GM19023 (cell line): ENCODE data around the gene CTSW.

Experiments
- ATAC-seq: cut with Tn5 transposase; IDR thresholded peaks from one replicate; pipeline ENCODE4 v1.9.1; 2021; ENCODE audit warnings: mild to moderate bottlenecking, moderate library complexity; ENCODE audit not compliant: unreplicated experiment

CTSW gene

DNA sequence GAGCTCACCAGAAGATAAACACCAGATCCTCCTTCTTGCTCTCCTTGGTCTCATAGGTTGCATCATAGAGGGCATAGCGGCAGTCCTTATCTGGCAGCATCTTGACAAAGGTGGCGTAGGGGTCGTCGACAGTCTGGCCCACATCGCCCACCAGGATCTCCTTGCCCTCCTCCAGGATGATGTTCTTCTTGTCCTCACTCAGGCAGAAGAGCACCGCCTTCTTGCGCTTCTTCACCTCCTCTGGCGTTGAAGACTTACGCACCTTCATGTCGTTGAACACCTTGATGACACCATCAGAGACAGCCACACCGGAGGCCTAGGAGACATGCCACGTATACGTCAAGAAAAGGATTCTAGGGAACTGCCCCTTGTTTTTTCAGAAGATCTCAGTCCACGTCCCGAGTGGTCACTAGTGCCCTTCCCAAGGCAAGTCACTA lies 23.7 kb upstream of the CTSW start:
- ATAC-seq: no peak

DNA sequence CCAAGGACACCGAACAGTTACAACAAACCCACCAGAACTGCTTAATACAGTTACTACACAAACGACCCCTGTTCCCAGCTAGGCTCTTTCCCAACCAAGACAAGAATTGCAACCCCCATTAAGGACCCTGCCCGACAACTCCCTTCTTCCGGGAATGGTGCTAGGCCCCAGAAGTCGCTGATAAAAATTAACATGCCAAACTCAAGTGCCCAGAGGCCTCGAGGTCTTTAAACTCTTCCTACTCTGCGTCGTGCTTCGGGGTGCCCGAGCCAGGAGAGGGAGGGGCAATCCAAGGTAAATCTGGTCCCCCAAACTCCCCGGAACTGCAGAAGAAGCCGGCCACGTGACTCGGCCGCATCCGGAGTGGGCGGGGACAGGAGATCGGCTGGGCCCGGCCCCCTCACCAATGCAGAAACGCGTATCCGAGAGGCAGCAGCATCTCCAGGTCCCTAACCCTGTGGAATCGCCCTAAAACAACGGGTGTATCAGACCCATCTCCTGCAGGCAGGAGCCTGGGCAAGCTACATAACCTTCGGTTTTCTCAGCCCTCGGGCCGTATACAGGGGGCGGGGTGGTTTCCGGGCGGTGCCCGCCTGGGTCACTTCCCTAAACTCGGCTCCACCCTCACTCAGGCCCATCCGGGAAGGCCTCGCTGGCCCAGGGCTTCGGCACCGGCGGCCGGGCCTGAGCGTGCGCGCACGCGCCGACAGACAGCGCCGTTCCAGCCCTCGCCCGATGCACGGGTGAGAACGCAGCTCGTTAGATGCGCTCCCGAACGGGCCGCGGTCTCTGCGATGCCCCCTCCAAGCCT lies 22.7 kb upstream of the CTSW start:
- ATAC-seq: peak; percentile 20

DNA sequence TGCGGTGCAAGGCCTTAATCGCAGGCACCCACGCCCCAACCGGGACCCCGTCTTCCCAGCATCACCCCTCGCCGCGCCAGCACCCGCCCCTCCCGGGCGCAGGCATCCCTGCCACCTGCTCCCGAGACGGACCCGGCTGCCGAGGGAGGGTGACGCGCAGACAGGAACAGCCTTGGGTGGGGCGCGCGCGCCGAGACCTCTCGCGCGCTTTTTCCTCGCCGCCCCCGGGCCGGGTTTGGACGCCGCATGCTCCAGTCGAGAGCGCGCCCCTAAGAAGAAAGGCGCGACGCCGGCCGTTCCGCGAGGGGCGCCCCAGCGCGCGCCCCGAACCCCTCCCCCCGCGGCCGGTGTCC lies 22.2 kb upstream of the CTSW start:
- peak; percentile 2 for ATAC-seq

DNA sequence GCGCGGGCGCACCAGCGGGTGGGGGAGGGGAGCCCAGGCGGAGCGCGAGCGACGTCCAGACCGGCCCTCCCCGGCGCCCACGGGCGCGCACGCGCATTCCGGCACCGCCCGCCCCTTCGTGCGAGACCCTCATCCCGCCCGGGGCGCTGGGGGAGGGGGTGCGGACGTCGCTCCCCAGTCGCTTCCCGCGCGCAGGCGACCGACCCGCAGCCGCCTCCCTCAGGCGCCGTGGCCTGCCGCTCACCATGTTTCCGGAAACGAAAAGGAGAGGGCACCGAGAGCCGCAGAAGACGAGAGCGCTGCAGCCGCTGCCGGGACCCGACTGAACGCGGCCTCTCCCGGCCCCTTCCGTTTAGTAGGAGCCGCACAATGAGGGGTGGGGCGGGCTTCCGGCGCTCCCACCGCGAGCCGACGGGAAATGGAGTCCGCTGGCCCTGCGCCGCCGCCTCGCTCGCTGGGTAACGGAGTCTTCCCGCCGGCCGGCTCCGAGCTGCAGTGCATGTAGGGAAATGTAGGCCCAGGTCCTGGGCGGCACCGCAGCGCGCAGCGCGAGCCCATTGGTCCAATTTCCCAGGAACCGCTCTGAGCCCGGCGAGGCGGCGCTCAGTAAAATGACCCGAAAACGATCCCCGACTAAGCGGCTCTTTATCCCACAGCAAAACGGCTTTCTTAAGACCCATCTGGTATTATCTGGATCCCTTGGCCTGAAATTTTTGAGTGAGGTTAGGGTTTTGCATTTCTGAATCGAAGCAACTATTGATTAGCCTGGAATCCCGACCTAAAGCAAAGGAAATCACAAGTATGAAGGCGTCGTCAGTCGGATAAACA lies 21.6 kb upstream of the CTSW start, which contains the start of gene CFL1:
TSS of gene CFL1 (minus strand) at position 328 of the 828 bp plus-strand sequence. CDS start at position 247, 81 bp downstream.
- ATAC-seq: peak; percentile 38

DNA sequence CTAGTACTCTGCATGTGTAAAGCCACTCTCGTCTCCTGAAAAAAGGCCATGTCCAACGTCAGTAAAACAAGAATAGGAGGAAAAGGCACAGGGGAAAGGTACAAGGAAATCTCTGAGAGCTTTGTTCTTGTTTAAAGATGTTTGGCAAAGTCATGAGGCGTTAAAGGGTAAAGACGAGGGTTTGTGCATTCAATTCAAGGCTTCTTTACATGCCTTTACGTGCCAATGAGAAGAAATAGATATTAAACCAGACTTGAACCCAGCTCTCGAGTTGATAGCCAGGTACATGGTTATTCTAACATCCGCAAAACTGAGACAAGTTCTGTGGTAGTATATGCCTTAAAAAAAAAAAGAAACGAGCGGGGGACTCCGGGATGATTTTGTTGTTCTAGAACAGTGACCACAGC lies 21.0 kb upstream of the CTSW start:
- no peak for ATAC-seq

DNA sequence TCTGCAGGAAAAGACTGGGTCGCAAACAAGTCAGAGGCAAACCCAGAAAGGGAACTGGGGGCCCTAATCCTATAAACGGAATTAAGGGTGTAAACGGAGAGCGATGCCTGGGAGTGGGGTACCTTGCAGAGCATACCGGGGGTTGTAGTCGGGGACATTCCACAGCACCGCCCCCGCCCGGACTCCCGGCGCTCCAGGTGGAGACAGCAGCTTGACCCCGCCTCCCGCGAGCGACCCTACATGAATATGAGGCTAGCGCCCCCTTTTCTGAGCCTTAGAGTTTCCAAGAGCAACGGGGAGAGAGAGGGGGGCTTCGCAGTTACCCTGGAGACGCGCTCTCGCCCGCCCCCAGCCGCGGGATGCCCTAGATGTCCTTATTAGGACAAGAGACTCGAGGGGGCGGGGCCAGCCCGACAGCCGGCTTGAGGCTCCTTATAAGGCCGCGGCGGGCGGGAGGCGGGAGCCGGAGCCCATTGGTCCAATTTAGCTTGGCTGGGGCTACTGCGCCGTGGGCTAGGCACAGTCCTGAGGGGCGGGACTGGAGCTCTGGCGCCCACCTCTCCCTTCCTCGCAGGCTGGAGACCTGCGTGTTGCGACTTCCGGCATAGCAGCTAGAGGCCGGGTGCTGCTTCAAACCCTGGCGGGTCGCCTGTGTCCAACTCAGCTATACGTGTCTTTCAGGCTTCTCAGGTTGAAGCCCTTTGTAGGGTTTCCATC lies 20.4 kb upstream of the CTSW start:
- ATAC-seq: peak; percentile 50

DNA sequence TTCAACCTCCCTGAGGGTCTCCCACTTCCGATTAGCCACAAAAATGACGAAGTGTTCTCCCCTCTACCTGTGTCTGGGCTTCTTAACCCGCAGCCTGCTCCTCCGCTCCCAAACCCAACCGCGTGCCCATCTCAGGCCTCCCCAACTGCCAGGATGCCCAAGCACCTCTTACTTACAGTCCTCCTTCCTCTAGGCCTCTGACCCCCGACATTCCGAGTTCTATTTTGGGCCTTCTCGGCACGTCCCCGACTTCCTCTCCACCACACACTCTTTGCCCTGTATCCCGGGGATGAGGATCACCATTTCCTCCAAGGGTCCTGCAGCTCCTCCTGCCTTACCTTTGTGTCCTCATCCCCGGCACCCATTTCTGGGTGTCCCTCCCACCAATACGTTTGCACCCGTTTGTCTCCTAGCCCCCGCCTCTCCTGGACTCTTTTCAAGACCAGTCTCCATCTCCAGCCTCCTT lies 19.8 kb upstream of the CTSW start:
- ATAC-seq: no peak

DNA sequence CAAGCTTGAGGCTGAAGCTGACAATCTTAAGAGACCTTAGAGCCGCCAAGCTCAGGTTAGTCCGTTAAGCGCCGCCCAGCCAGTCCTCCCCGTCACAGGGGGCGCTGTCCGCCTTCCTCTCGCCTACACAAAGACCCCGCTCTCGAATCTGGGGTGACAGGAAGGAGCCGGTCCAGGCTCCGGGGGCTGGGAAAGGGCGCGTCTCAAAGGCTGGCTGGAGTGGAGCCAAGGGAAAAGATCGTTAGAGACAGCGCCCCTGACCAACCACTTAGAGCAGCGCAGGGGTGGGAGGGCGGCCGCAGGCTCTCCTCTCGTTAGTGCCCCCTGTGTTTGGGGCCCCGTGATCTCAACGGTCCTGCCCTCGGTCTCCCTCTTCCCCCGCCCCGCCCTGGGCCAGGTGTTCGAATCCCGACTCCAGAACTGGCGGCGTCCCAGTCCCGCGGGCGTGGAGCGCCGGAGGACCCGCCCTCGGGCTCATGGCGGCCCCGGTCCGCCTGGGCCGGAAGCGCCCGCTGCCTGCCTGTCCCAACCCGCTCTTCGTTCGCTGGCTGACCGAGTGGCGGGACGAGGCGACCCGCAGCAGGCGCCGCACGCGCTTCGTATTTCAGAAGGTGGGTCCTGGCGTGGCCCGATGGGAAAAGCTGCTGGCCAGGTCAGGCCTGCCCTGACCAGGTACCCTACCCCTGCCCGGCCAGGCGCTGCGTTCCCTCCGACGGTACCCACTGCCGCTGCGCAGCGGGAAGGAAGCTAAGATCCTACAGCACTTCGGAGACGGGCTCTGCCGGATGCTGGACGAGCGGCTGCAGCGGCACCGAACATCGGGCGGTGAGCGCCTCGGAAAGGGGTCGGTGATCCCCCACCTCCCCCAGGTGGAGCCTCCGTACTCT lies 19.1 kb upstream of the CTSW start, which contains the start of gene MUS81:
TSS of gene MUS81 (plus strand) at position 156 of the 887 bp plus-strand sequence. CDS start at position 477, 321 bp downstream.
- ATAC-seq: peak; percentile 30

DNA sequence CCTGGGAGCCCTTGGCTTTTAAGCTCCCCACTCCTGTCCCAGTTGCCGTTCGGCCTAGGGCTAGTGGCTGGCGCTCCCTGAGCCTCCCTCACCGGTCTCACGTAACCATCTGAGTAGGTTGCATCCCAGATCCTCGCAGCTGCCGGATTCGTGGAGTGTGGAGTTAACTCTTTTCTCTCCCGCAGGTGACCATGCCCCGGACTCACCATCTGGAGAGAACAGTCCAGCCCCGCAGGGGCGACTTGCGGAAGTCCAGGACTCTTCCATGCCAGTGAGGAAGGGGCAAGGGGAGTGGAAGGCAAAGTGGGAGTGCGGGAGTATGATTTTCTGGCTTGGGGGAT lies 18.5 kb upstream of the CTSW start:
- no peak for ATAC-seq

DNA sequence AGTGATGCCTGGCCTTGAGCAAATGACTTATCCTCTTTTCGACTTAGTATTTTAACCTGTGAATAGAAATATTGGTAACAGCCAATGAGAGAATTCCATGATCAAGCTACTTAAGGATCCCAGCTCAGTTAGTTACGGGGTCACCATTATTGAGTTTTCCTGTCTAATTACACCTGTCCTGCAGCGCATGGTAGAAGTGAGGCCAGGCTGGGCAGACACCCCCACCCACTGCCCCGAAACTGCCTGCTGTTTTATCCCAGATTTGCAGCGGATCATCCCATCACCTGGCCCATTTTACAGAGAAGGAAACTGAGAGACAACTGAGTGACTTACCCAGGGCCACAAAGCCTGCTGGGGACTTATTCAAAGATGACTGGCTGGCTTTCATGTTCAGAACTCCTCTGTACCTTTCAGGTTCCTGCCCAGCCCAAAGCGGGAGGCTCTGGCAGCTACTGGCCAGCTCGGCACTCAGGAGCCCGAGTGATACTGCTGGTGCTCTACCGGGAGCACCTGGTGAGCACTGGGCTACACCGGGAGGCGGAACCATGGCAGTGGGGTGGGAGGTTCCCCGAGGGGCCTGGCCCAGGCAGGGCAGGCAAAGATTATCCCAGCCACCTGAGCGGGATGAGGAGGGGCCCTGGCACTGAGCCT lies 18.0 kb upstream of the CTSW start:
- no peak for ATAC-seq

DNA sequence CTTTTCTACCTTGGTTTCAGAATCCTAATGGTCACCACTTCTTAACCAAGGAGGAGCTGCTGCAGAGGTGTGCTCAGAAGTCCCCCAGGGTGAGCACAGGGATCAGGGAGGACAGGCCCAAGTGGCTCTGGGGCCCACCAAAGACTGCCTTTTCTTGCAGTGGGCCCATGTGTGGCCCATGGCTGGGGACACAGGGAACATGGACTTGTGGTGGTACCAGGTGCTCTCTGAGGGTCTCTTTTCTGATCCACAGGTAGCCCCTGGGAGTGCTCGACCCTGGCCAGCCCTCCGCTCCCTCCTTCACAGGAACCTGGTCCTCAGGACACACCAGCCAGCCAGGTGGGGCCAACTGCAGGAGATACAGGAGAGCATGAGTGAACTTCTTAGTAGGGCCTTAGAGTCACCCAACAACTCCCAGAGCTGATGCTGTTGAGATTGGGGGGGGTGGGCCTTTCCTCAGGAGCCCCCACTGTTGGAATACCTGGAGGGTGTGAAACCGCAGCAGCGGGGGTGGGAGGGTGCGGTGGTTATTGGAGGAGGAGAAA lies 17.4 kb upstream of the CTSW start:
- no peak for ATAC-seq

DNA sequence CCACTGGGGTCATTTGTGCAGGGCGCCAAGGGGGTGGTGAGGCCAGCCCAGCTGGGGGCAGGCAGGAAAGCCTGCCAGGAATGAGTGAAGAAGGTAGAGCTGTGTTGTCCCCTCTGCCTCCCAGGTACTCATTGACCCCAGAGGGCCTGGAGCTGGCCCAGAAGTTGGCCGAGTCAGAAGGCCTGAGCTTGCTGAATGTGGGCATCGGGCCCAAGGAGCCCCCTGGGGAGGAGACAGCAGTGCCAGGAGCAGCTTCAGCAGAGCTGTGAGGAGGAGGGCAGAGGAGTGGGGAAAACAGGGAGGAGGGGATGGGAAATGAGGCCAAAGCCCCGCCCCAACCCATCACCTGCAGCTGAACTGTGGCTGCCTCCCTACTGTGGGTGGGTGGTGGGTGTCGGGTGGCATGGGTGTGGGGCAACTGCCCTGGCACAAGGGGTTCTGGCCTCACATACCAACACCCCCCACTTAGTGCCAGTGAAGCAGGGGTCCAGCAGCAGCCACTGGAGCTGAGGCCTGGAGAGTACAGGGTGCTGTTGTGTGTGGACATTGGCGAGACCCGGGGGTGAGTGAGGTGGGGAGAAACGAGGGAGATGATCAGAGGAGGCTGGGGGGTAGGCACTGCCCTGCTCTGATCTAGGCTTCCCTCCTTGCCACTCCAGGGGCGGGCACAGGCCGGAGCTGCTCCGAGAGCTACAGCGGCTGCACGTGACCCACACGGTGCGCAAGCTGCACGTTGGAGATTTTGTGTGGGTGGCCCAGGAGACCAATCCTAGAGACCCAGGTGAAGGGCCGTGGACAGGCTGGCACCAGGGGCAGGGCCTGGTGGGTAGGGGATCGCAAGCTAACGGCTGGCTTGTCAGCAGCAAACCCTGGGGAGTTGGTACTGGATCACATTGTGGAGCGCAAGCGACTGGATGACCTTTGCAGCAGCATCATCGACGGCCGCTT lies 16.4 kb upstream of the CTSW start:
- no peak for ATAC-seq

DNA sequence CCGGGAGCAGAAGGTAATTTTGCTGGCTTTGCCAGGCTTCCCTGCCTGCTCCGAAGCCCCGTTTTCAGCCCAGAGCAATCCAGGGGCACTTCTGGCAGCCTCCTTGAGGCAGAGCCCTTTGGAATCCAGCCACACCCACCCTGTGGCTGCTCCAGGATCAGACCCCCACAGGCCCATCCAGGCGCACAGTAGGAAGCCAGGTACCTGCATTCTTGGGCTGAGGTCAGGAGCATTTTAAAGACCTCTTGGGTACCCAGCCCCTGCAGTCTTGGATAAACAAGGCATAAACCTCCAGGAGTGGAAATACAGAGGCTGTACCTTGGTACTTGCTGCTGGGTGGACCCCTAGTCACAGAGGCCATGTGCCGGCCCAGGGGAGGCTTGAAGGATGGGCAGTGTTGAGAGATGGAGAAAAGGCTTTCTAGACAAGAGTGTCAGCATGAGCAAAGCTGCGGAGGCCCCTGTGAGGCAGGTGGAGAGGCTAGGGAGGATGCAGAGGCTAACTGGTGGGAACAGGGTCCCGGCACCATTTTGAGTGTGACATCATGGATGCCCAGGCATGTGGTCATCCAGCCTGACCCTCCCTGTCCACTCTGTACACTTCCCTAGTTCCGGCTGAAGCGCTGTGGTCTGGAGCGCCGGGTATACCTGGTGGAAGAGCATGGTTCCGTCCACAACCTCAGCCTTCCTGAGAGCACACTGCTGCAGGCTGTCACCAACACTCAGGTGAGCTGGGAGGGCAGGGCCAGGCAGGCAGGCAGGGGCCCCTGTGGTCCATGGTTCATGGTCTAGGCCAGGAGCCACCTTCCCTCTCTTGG lies 15.5 kb upstream of the CTSW start:
- ATAC-seq: no peak

DNA sequence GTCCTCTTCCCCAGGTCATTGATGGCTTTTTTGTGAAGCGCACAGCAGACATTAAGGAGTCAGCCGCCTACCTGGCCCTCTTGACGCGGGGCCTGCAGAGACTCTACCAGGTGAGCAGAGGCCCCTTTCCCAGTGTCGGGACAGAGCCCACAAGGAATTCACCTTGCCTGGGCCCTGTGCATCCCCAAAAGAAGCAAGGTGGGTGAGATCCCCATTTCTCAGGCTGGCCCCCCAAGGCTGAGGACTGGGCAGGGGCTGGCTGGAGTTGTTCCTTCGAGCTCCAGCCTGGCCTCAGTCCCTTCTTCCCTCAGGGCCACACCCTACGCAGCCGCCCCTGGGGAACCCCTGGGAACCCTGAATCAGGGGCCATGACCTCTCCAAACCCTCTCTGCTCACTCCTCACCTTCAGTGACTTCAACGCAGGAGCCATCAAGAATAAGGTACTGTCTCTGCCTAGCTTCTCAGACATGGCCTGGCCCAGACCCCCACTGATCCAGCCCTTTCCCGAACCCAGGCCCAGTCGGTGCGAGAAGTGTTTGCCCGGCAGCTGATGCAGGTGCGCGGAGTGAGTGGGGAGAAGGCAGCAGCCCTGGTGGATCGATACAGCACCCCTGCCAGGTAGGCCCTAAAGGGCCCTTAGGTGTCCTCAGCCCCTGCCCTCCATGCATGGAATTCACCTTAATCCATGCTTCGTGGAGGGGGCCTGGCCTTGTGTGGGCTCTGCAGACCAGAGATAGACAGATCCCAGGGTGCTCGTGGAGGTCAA lies 14.7 kb upstream of the CTSW start:
- no peak for ATAC-seq

DNA sequence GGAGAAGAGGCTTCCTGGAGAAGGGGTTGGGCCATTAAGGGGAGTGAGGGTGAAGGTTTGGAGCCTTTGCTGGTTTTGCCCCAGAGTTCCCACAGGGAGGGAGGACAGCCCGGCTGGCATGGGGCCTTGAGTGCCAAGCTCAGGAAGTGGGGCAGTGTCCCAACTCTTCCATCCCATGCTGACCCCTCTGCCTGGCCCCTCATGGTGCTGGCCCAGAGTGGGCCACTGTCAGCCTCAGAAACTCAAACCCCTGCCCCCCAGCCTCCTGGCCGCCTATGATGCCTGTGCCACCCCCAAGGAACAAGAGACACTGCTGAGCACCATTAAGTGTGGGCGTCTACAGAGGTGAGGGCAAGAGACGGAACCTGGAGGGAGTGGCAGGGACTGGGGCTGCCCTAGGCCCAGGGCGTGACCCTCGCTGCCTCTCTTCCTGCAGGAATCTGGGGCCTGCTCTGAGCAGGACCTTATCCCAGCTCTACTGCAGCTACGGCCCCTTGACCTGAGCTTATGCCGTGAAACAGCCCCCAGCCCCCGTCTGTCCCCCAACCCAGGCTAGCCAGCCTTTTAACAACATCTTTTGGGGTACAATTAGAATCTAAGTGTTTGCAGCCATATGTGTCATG lies 14.0 kb upstream of the CTSW start:
- no peak for ATAC-seq

DNA sequence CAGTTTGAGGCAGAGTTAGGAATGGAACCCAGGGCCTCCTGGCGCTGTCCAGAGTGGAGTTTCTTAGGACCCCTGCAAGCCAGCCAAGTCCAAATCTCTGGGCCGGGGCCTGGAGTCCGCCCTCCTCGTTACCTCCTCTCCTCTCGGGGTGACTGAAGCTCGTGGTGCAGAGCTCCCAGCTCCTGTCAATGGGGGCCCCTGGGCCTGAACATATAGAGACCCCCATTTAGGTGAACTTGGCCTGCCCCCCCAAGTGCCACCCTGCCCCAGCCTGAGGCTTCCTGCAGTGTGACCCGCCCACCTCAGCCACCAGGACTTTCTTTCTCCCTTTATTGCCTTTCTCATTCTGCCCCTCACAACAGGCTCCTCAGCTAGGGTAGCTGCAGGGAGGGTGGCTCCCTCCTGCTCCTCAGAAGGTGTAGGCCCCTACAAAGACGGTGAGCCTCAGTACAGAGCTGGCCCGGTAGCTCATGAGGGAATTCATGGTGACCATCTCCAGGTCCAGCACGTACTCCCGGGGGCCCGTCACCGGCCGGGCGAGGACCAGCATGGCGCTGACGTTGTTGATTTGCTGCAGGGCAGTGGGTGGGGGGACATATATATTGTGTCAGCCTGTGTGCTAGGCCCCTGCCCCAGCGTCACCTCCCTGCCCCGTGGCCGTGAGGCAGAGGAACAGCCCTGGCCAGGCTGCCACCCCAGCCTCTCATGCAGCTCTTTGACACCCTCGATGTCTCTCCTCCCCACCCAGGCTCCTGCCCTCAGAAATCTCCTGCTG lies 12.9 kb upstream of the CTSW start:
- ATAC-seq: no peak
